Measurements from ENCODE around the gene FRMPD1.

The FRMPD1 gene

GRCh38 chr9:37719526-37719925 is 68.8 kb downstream of the FRMPD1 start:
- H3K79me2 ChIP-seq (ENCODE audit: insufficient read depth, low read length), result no peaks in the 10 kb centered on the region
- no peaks in the 10 kb centered on the region for H3K4me1 ChIP-seq (ENCODE audit: insufficient read depth, low read length, poor library complexity, severe bottlenecking)
- no peak overlapping the region for H3K4me3 ChIP-seq (ENCODE audit: low read length, poor library complexity, severe bottlenecking)
- H2AFZ ChIP-seq (ENCODE audit: low read length), result no peak overlapping the region
- no peak overlapping the region for H3K9ac ChIP-seq (ENCODE audit: low read depth, low read length, poor library complexity, severe bottlenecking)
- H4K20me1 ChIP-seq (ENCODE audit: insufficient read depth, low read length, poor library complexity, severe bottlenecking), result no peaks in the 10 kb centered on the region
- no peaks in the 10 kb centered on the region for H3K27me3 ChIP-seq (ENCODE audit: insufficient read depth, low read length, poor library complexity, severe bottlenecking)
- no peaks in the 10 kb centered on the region for H3K9me2 ChIP-seq (replicated peaks; ENCODE audit: low read depth, low read length)
- H3F3A ChIP-seq (ENCODE audit: low read depth), result no peaks in the 10 kb centered on the region
- no peaks in the 10 kb centered on the region for H3K36me3 ChIP-seq (ENCODE audit: insufficient read depth, low read length)
- H3K4me2 ChIP-seq (ENCODE audit: low read depth, low read length, poor library complexity, severe bottlenecking), result no peak overlapping the region
- TF ChIP-seq EZH2phosphoT487 (IDR thresholded peaks at IDR 0.05; ENCODE audit: borderline replicate concordance), result no peak
- TF ChIP-seq, protein P1, sequence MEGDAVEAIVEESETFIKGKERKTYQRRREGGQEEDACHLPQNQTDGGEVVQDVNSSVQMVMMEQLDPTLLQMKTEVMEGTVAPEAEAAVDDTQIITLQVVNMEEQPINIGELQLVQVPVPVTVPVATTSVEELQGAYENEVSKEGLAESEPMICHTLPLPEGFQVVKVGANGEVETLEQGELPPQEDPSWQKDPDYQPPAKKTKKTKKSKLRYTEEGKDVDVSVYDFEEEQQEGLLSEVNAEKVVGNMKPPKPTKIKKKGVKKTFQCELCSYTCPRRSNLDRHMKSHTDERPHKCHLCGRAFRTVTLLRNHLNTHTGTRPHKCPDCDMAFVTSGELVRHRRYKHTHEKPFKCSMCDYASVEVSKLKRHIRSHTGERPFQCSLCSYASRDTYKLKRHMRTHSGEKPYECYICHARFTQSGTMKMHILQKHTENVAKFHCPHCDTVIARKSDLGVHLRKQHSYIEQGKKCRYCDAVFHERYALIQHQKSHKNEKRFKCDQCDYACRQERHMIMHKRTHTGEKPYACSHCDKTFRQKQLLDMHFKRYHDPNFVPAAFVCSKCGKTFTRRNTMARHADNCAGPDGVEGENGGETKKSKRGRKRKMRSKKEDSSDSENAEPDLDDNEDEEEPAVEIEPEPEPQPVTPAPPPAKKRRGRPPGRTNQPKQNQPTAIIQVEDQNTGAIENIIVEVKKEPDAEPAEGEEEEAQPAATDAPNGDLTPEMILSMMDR (conservative IDR thresholded peaks at IDR 0.05; ENCODE audit: low read length), result no peak
- H3K9me3 ChIP-seq (ENCODE audit: insufficient read depth, low read depth, low read length), result no peaks in the 10 kb centered on the region

- Histone ChIP-seq H3K4me1 (ENCODE audit: insufficient read depth, low read length, poor library complexity, severe bottlenecking) (no peaks in the 10 kb centered on the region), H4K20me1 (ENCODE audit: insufficient read depth, low read length, poor library complexity, severe bottlenecking) (no peaks in the 10 kb centered on the region), H3K4me2 (ENCODE audit: low read depth, low read length, poor library complexity, severe bottlenecking) (no peak overlapping the region), H3K79me2 (ENCODE audit: insufficient read depth, low read length) (no peaks in the 10 kb centered on the region), H3K9ac (ENCODE audit: low read depth, low read length, poor library complexity, severe bottlenecking) (no peak overlapping the region), H2AFZ (ENCODE audit: low read length) (no peak overlapping the region), H3K4me3 (ENCODE audit: low read length, poor library complexity, severe bottlenecking) (no peak overlapping the region), H3F3A (ENCODE audit: low read depth) (no peaks in the 10 kb centered on the region), H3K36me3 (ENCODE audit: insufficient read depth, low read length) (no peaks in the 10 kb centered on the region), H3K9me2 (replicated peaks; ENCODE audit: low read depth, low read length) (no peaks in the 10 kb centered on the region), H3K9me3 (ENCODE audit: insufficient read depth, low read depth, low read length) (no peaks in the 10 kb centered on the region), H3K27me3 (ENCODE audit: insufficient read depth, low read length, poor library complexity, severe bottlenecking) (no peaks in the 10 kb centered on the region)
- TF ChIP-seq, protein P1 (conservative IDR thresholded peaks at IDR 0.05; ENCODE audit: low read length), result no peak
- no peak for TF ChIP-seq EZH2phosphoT487 (IDR thresholded peaks at IDR 0.05; ENCODE audit: borderline replicate concordance)
These were observed 76.3 kb downstream of the FRMPD1 start for GRCh38 chr9:37727013-37727412.

DNA sequence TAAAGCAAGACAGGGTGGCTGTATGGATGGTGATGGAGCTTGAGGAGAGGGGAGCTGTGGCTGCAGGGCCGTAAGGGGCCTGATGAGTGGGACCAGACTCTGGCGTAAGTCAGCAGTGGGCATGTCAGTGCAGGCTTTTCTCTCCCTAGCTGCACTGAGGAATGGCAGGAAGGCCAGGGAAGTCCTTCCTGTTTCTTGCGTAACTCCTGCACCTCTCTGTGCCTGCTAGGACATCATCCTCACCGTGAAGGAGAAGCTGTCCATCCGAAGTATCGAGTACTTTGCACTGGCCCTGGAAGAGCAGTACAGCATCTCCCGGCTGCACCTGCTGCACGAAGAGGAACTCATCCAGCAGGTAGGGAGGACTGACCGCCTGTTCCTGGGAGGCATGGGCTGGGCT is 78.7 kb downstream of the FRMPD1 start:
- no peak overlapping the region for H3K4me3 ChIP-seq (ENCODE audit: low read length, poor library complexity, severe bottlenecking)
- no peaks in the 10 kb centered on the region for H4K20me1 ChIP-seq (ENCODE audit: insufficient read depth, low read length, poor library complexity, severe bottlenecking)
- TF ChIP-seq EZH2phosphoT487 (IDR thresholded peaks at IDR 0.05; ENCODE audit: borderline replicate concordance), result no peak
- TF ChIP-seq, protein P1 (conservative IDR thresholded peaks at IDR 0.05; ENCODE audit: low read length), result no peak
- H3K79me2 ChIP-seq (ENCODE audit: insufficient read depth, low read length), result no peaks in the 10 kb centered on the region
- no peaks in the 10 kb centered on the region for H3K27me3 ChIP-seq (ENCODE audit: insufficient read depth, low read length, poor library complexity, severe bottlenecking)
- no peaks in the 10 kb centered on the region for H3K36me3 ChIP-seq (ENCODE audit: insufficient read depth, low read length)
- no peak overlapping the region for H3K4me2 ChIP-seq (ENCODE audit: low read depth, low read length, poor library complexity, severe bottlenecking)
- no peaks in the 10 kb centered on the region for H3K4me1 ChIP-seq (ENCODE audit: insufficient read depth, low read length, poor library complexity, severe bottlenecking)
- no peaks in the 10 kb centered on the region for H3K9me3 ChIP-seq (ENCODE audit: insufficient read depth, low read depth, low read length)
- no peak overlapping the region for H2AFZ ChIP-seq (ENCODE audit: low read length)
- no peaks in the 10 kb centered on the region for H3K9me2 ChIP-seq (replicated peaks; ENCODE audit: low read depth, low read length)
- H3F3A ChIP-seq (ENCODE audit: low read depth), result no peaks in the 10 kb centered on the region
- no peak overlapping the region for H3K9ac ChIP-seq (ENCODE audit: low read depth, low read length, poor library complexity, severe bottlenecking)
